ENCODE results near the gene BCL7A. TPM values are rescaled to one million over a fixed set of nuclear protein-coding genes. Genes with fewer than 3 reads are reported as not detected.

BCL7A gene
- total and polyA plus RNA-seq, 2 experiments from 2014 or later = 12.7 to 14.9 TPM

GRCh38 chr12:122088179-122088810 lies 66.6 kb downstream of the BCL7A start (continued):
- TF ChIP-seq REST (IDR thresholded peaks at IDR 0.05; ENCODE audit: unreplicated experiment) (no peak), ETS1 (IDR thresholded peaks at IDR 0.05) (no peak), JUNB (IDR thresholded peaks at IDR 0.05; ENCODE audit: unreplicated experiment) (no peak), EZH2phosphoT487 (IDR thresholded peaks at IDR 0.05; ENCODE audit: unreplicated experiment) (no peak), ZNF114 (CRISPR knock-in tag; IDR thresholded peaks at IDR 0.05) (no peak)

- DNase-seq (ENCODE audit: low spot score) (no peak), ATAC-seq (no peak)
- H3K36me3 ChIP-seq (ENCODE audit: insufficient read depth) = no peaks in the 10 kb centered on the region
- no peaks in the 10 kb centered on the region; the same call in 1 of the 2 replicates for H3F3A ChIP-seq (replicated peaks; ENCODE audit: low read depth)
- no peaks in the 10 kb centered on the region for H3K27me3 Mint-ChIP-seq (ENCODE audit: insufficient read depth, low read depth, poor library complexity)
- no peak overlapping the region for H3K4me2 ChIP-seq
- H3K27me3 ChIP-seq (ENCODE audit: insufficient read depth) = no peaks in the 10 kb centered on the region
- peaks cover 7% of the 10 kb centered on the region; the same call in 1 of the 2 replicates for H4K20me1 ChIP-seq (replicated peaks; ENCODE audit: insufficient read depth)
- no peak overlapping the region for H3K4me3 Mint-ChIP-seq
- no peaks in the 10 kb centered on the region for H3K9me2 ChIP-seq (ENCODE audit: insufficient read depth)
- H3K4me1 ChIP-seq (ENCODE audit: insufficient read depth) = peaks cover 19% of the 10 kb centered on the region
- no peak overlapping the region for H3K27ac Mint-ChIP-seq
- H2AFZ ChIP-seq = no peak overlapping the region
- 0 out of 2 replicates have a peak overlapping the region, but pooled peaks have one; percentile 11 for H3K27ac ChIP-seq (ENCODE audit: low read depth)
- peaks cover 17% of the 10 kb centered on the region for H3K4me1 Mint-ChIP-seq
- H3K4me3 ChIP-seq = no peak overlapping the region
- H3K9me3 Mint-ChIP-seq = no peaks in the 10 kb centered on the region
- peaks cover 13% of the 10 kb centered on the region for H3K36me3 Mint-ChIP-seq (ENCODE audit: low read depth)
- peaks cover 63% of the 10 kb centered on the region for H3K79me2 ChIP-seq (replicated peaks; ENCODE audit: insufficient read depth)
- TF ChIP-seq POLR2AphosphoS5 (IDR thresholded peaks at IDR 0.05; ENCODE audit: low read depth) (no peak), CTCF (conservative IDR thresholded peaks at IDR 0.05; ENCODE audit: low read depth in 2 of 2) (no peak), ZNF114 (CRISPR knock-in tag; IDR thresholded peaks at IDR 0.05) (no peak), NANOG (IDR thresholded peaks at IDR 0.05; ENCODE audit: borderline replicate concordance) (no peak), ZNF331 (CRISPR knock-in tag; IDR thresholded peaks at IDR 0.05; ENCODE audit: low read depth) (no peak), ZNF462 (CRISPR knock-in tag; IDR thresholded peaks at IDR 0.05) (no peak)
Observed at GRCh38 chr12:122089077-122089476, 67.4 kb downstream of the BCL7A start.
